NCI-H2227 treated with DMSO at 0.1 percent for 48 hours (cell line): ENCODE measurements around the gene KLF7.

ENCODE experiments used
- DNase-seq: peaks from one replicate; lab custom pipeline; 2025; lab: John Stamatoyannopoulos, UW

The KLF7 gene

GRCh38 chr2:207128867-207129266 is 36.9 kb downstream of the KLF7 start:
- DNase-seq = no peak

- DNase-seq = no peak
These were observed 38.9 kb downstream of the KLF7 start for GRCh38 chr2:207126724-207127308.

GRCh38 chr2:207123776-207124391 is 41.9 kb downstream of the KLF7 start:
- no peak for DNase-seq

- DNase-seq = no peak
These were observed 42.4 kb downstream of the KLF7 start for GRCh38 chr2:207123335-207123744.

- DNase-seq = no peak
These were observed 43.0 kb downstream of the KLF7 start for GRCh38 chr2:207122651-207123334.

GRCh38 chr2:207121784-207122183 is 44.0 kb downstream of the KLF7 start:
- DNase-seq = no peak

- no peak for DNase-seq
These were observed 46.7 kb downstream of the KLF7 start for GRCh38 chr2:207119048-207119447.

- DNase-seq = no peak
These were observed 48.1 kb downstream of the KLF7 start for GRCh38 chr2:207117668-207118067.

- DNase-seq = peak; percentile 37
These were observed 49.9 kb downstream of the KLF7 start for GRCh38 chr2:207115715-207116364.

- peak; percentile 90 for DNase-seq
These were observed 52.3 kb downstream of the KLF7 start for GRCh38 chr2:207113414-207113813.

- DNase-seq = no peak
These were observed 53.0 kb downstream of the KLF7 start for GRCh38 chr2:207112785-207113184.

- no peak for DNase-seq
These were observed 53.4 kb downstream of the KLF7 start for GRCh38 chr2:207112383-207112782.

GRCh38 chr2:207111757-207112156 is 54.0 kb downstream of the KLF7 start:
- DNase-seq = no peak

- DNase-seq = no peak
These were observed 55.0 kb downstream of the KLF7 start for GRCh38 chr2:207110715-207111114.

- no peak for DNase-seq
These were observed 55.4 kb downstream of the KLF7 start for GRCh38 chr2:207110310-207110709.

GRCh38 chr2:207109768-207110167 is 56.0 kb downstream of the KLF7 start:
- no peak for DNase-seq

GRCh38 chr2:207108440-207108839 is 57.3 kb downstream of the KLF7 start:
- no peak for DNase-seq

GRCh38 chr2:207107551-207107950 is 58.2 kb downstream of the KLF7 start:
- DNase-seq = peak; percentile 70

GRCh38 chr2:207107131-207107530 is 58.6 kb downstream of the KLF7 start:
- DNase-seq = no peak

- no peak for DNase-seq
These were observed 62.6 kb downstream of the KLF7 start for GRCh38 chr2:207103132-207103531.

GRCh38 chr2:207101984-207102383 is 63.8 kb downstream of the KLF7 start:
- no peak for DNase-seq

GRCh38 chr2:207097278-207097677 is 68.5 kb downstream of the KLF7 start:
- DNase-seq = no peak

GRCh38 chr2:207095963-207096362 is 69.8 kb downstream of the KLF7 start:
- no peak for DNase-seq
